HepG2 (cell line): ENCODE data around the gene PRODH.
"Not testable (repeated sequence)": the region's sequence is repeated elsewhere in the genome, so short reads cannot be mapped to it uniquely, and the experiment has no call there.

ENCODE experiments used
- NR1H2 ChIP-seq: sonication (generic); formaldehyde crosslinking; IDR thresholded peaks from 2 replicates; pipeline ENCODE4 v1.8.1; 2022; ENCODE audit warnings: low read depth, missing genetic modification reagents, borderline replicate concordance
- PHF8 ChIP-seq: sonication (generic); formaldehyde crosslinking; IDR thresholded peaks from 2 replicates; pipeline ENCODE4 v1.5.0; 2020; ENCODE audit warnings: missing genetic modification reagents
- XRCC5 ChIP-seq: fragments of 200-400 bp; formaldehyde crosslinking; optimal IDR thresholded peaks from 2 replicates; pipeline ENCODE3; 2017; ENCODE audit warnings: mild to moderate bottlenecking, low read length

GRCh38 chr22:18959266-18959665, 23.2 kb upstream of the PRODH start:
- TF ChIP-seq NR1H2 (CRISPR knock-in tag); XRCC5; PHF8 (CRISPR knock-in tag): not testable (repeated sequence)
